Neural crest cell (in vitro differentiated cells): Measurements from ENCODE around the gene ERN1. TPM values are rescaled to one million over a fixed set of nuclear protein-coding genes. Genes with fewer than 3 reads are reported as not detected.

Source experiments
- DNase-seq: peaks from one replicate; pipeline ENCODE4 v3.0.0; 2021; ENCODE audit warnings: low read depth, mixed read lengths, low spot score
- H3K27ac Mint-ChIP-seq: one replicate; pipeline ENCODE4 v1.8.0; 2021; ENCODE audit warnings: mild to moderate bottlenecking, mixed read lengths; ENCODE audit not compliant: unreplicated experiment
- H3K27me3 Mint-ChIP-seq: 2 replicates; pipeline ENCODE4 v1.8.0; 2021; ENCODE audit warnings: low read depth, mild to moderate bottlenecking, mixed read lengths
- H3K36me3 Mint-ChIP-seq: 2 replicates; pipeline ENCODE4 v1.8.0; 2021; ENCODE audit warnings: low read depth, mild to moderate bottlenecking, mixed read lengths
- H3K4me1 Mint-ChIP-seq: 2 replicates; pipeline ENCODE4 v1.8.0; 2021; ENCODE audit warnings: mixed read lengths
- H3K4me3 Mint-ChIP-seq: one replicate; pipeline ENCODE4 v1.8.0; 2021; ENCODE audit warnings: mild to moderate bottlenecking, mixed read lengths
- H3K9me3 Mint-ChIP-seq: 2 replicates; pipeline ENCODE4 v1.8.0; 2021; ENCODE audit warnings: mixed read lengths
- CTCF ChIP-seq: fragments of 200-600 bp; sonication (generic); conservative IDR thresholded peaks from 2 replicates; pipeline ENCODE4 v1.5.0; 2021; ENCODE audit warnings: antibody characterized with exemption, mild to moderate bottlenecking
- total RNA-seq: library from RNA; stranded (reverse); gene quantifications from 2 replicates; pipeline ENCODE4 v1.2.1, GENCODE V29; 2021

The ERN1 gene
- total RNA-seq, 1 donor from 2014 or later = 8.5 TPM

GRCh38 chr17:64148699-64149098 is 18.8 kb upstream of the ERN1 start:
- DNase-seq = no peak
- Mint-ChIP-seq H3K27me3 (no peaks in the 10 kb centered on the region), H3K27ac (no peak overlapping the region), H3K9me3 (no peaks in the 10 kb centered on the region), H3K4me1 (peaks cover 18% of the 10 kb centered on the region), H3K4me3 (peak overlapping the region; percentile 76), H3K36me3 (peaks cover 23% of the 10 kb centered on the region)
- TF ChIP-seq CTCF = no peak

DNA sequence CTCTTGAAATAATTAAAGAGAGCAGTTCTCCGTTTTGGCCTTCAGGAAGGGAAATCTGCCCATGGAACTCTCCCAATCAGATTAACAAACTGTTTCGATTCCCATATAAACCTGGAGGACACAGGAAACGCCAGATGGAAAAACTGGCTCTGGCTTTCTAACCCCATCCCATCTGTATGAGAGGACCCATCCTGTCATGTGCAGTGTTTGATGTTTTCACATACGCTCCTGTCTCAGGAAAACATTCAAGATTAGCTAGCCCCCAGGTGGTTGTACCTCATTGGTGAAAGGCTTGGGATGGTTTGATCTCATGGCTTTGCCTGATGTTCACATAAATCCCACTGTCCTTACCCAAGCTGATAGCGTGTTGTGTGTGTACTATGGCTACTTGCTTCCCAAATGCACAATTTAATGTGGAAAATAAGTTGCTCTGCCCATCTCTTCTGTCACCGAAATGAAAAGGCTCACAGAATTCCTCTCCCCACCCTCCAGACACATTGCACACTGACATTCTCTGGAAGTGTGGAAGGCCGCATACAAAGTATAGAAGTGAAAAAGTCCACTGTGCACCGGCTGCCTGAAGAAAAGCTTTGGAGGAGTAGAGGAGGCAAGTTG is 18.2 kb upstream of the ERN1 start:
- Mint-ChIP-seq H3K36me3 (peaks cover 20% of the 10 kb centered on the region), H3K27me3 (no peaks in the 10 kb centered on the region), H3K4me3 (peak overlapping the region; percentile 76), H3K9me3 (no peaks in the 10 kb centered on the region), H3K27ac (no peak overlapping the region), H3K4me1 (peaks cover 18% of the 10 kb centered on the region)
- DNase-seq = no peak
- TF ChIP-seq CTCF = no peak

DNA sequence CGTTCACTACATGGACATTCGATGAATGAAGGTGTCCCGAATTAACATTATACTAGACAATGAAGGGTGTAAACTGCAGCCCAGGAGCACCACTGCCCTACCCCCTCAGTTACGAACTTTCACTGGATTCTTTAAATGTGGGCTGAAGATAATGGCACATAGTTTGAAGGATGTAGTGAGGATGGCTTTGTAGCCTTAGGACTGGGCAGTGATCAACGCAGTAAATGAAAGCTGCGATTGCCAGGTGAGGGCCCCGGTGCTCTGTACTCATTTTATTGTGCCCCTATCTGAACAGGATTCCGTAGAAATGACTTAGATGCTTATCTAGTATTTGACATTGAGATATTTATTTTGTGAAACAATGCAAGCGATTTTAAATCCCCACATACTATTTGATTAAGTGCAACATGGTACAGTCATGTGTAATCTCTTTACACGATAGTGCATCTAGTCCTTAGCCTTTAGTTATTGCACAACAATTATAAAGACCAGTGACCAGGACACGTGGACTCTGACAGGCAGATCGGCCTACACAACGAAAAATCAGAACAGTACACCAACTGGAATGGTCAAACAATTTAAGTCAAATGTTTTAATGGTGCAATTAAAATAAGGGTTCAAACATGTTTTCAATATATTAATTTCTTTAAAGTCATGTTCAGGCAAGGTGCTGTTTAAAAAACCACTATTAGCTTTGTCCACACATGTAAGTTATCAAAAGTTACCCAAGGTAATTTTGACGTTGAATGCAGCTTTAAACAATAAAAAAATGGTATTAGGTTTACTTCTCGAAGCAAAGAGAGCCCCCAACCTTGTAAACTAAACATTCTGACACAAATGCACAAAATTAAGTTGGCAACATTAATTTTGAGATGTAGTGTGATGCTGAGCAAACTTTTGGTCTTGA is 17.4 kb upstream of the ERN1 start:
- Mint-ChIP-seq H3K27ac (no peak overlapping the region), H3K36me3 (peaks cover 17% of the 10 kb centered on the region), H3K9me3 (no peaks in the 10 kb centered on the region), H3K4me1 (peaks cover 18% of the 10 kb centered on the region), H3K27me3 (no peaks in the 10 kb centered on the region), H3K4me3 (peak overlapping the region; percentile 76)
- no peak for TF ChIP-seq CTCF
- no peak for DNase-seq

- H3K27me3 Mint-ChIP-seq = no peaks in the 10 kb centered on the region
- no peak for DNase-seq
- H3K4me1 Mint-ChIP-seq = peaks cover 18% of the 10 kb centered on the region
- no peak for TF ChIP-seq CTCF
- H3K4me3 Mint-ChIP-seq = no peak overlapping the region
- H3K9me3 Mint-ChIP-seq = no peaks in the 10 kb centered on the region
- H3K27ac Mint-ChIP-seq = no peak overlapping the region
- H3K36me3 Mint-ChIP-seq = peaks cover 17% of the 10 kb centered on the region
These were observed 16.6 kb upstream of the ERN1 start for GRCh38 chr17:64146418-64147109.

- H3K27me3 Mint-ChIP-seq = no peaks in the 10 kb centered on the region
- peak; percentile 87 for DNase-seq
- H3K9me3 Mint-ChIP-seq = no peaks in the 10 kb centered on the region
- no peak overlapping the region for H3K27ac Mint-ChIP-seq
- H3K4me3 Mint-ChIP-seq = no peak overlapping the region
- TF ChIP-seq CTCF = no peak
- H3K4me1 Mint-ChIP-seq = peaks cover 18% of the 10 kb centered on the region
- peaks cover 17% of the 10 kb centered on the region for H3K36me3 Mint-ChIP-seq
These were observed 15.9 kb upstream of the ERN1 start for GRCh38 chr17:64145751-64146417.
